Fibroblast of skin of left quadriceps (primary cell): ENCODE results near the gene LYRM4.

ENCODE experiments used
- DNase-seq, 2 experiments: peaks; one replicate each; pipeline ENCODE4 v3.0.0-alpha.2; 2013; ENCODE audit warnings: low read depth in 2 of 2

Gene LYRM4

GRCh38 chr6:5280920-5281319 is 20.2 kb upstream of the LYRM4 start:
- no peak for DNase-seq

GRCh38 chr6:5279891-5280338 is 19.2 kb upstream of the LYRM4 start:
- no peak for DNase-seq

GRCh38 chr6:5278565-5279120 is 17.9 kb upstream of the LYRM4 start:
- no peak for DNase-seq

- no peak for DNase-seq
Measured at GRCh38 chr6:5278047-5278446, 17.3 kb upstream of the LYRM4 start.

- DNase-seq: no peak
Measured at GRCh38 chr6:5277589-5277988, 16.8 kb upstream of the LYRM4 start.

GRCh38 chr6:5276581-5276980 is 15.8 kb upstream of the LYRM4 start:
- no peak for DNase-seq

GRCh38 chr6:5275497-5275896 is 14.7 kb upstream of the LYRM4 start:
- no peak for DNase-seq

GRCh38 chr6:5274231-5274630 is 13.5 kb upstream of the LYRM4 start:
- DNase-seq: no peak

- DNase-seq: no peak
Measured at GRCh38 chr6:5271926-5272325, 11.2 kb upstream of the LYRM4 start.

- DNase-seq: no peak
Measured at GRCh38 chr6:5270093-5270680, 9.4 kb upstream of the LYRM4 start.

- no peak for DNase-seq
Measured at GRCh38 chr6:5266423-5266822, 5.7 kb upstream of the LYRM4 start.

- no peak for DNase-seq
Measured at GRCh38 chr6:5261545-5262109, 877 bp upstream of the LYRM4 start.

GRCh38 chr6:5260111-5260620 is 584 bp downstream of the LYRM4 start:
- peak in 1 of 2 experiments; percentile 9 for DNase-seq

GRCh38 chr6:5259428-5259827 is 1.3 kb downstream of the LYRM4 start:
- no peak for DNase-seq

GRCh38 chr6:5257400-5257799 is 3.4 kb downstream of the LYRM4 start:
- no peak for DNase-seq

GRCh38 chr6:5256952-5257351 is 3.8 kb downstream of the LYRM4 start:
- DNase-seq: no peak

GRCh38 chr6:5250911-5251310 is 9.8 kb downstream of the LYRM4 start:
- DNase-seq: no peak

- DNase-seq: no peak
Measured at GRCh38 chr6:5250451-5250850, 10.3 kb downstream of the LYRM4 start.

- DNase-seq: no peak
Measured at GRCh38 chr6:5249451-5250122, 11.2 kb downstream of the LYRM4 start.

- DNase-seq: no peak
Measured at GRCh38 chr6:5248302-5249098, 12.2 kb downstream of the LYRM4 start.

- DNase-seq: no peak
Measured at GRCh38 chr6:5247201-5247600, 13.5 kb downstream of the LYRM4 start.
